Measurements from ENCODE around the gene AP4E1.
"Not testable (repeated sequence)": the region's sequence is repeated elsewhere in the genome, so short reads cannot be mapped to it uniquely, and the experiment has no call there.

The AP4E1 gene

GRCh38 chr15:50886611-50887345, 21.7 kb upstream of the AP4E1 start:
- in situ Hi-C loops (cut with MboI; ENCODE audit: low sequenced_read_pairs): loop anchor here (10.0 kb wide), 1 partner anchor 202 kb away; the partner anchor contains the start of gene TRPM7

- in situ Hi-C loops (cut with MboI; ENCODE audit: low sequenced_read_pairs): loop anchor here (10.0 kb wide), 1 partner anchor 203 kb away; the partner anchor contains the start of gene TRPM7
Measured at GRCh38 chr15:50888054-50888453, 20.4 kb upstream of the AP4E1 start.

- in situ Hi-C loops (cut with MboI; ENCODE audit: low sequenced_read_pairs): loop anchor here (10.0 kb wide), 1 partner anchor 205 kb away; the partner anchor contains the start of gene TRPM7
Measured at GRCh38 chr15:50889589-50889988, 18.9 kb upstream of the AP4E1 start.

GRCh38 chr15:50890751-50891150, 17.7 kb upstream of the AP4E1 start:
- in situ Hi-C loops (cut with MboI; ENCODE audit: low sequenced_read_pairs): no loop called here

- in situ Hi-C loops (cut with MboI; ENCODE audit: low sequenced_read_pairs): no loop called here
Measured at GRCh38 chr15:50891159-50891558, 17.3 kb upstream of the AP4E1 start.

- in situ Hi-C loops (cut with MboI; ENCODE audit: low sequenced_read_pairs): no loop called here
Measured at GRCh38 chr15:50893976-50894375, 14.5 kb upstream of the AP4E1 start.

GRCh38 chr15:50901390-50901789, 7.1 kb upstream of the AP4E1 start:
- in situ Hi-C loops (cut with MboI; ENCODE audit: low sequenced_read_pairs): not testable (repeated sequence)

GRCh38 chr15:50904211-50904610, 4.3 kb upstream of the AP4E1 start:
- in situ Hi-C loops (cut with MboI; ENCODE audit: low sequenced_read_pairs): no loop called here

- in situ Hi-C loops (cut with MboI; ENCODE audit: low sequenced_read_pairs): no loop called here
Measured at GRCh38 chr15:50905055-50905454, 3.4 kb upstream of the AP4E1 start.

GRCh38 chr15:50906954-50907600, 1.4 kb upstream of the AP4E1 start:
- in situ Hi-C loops (cut with MboI; ENCODE audit: low sequenced_read_pairs): no loop called here

- in situ Hi-C loops (cut with MboI; ENCODE audit: low sequenced_read_pairs): no loop called here
Measured at GRCh38 chr15:50907601-50908208, 778 bp upstream of the AP4E1 start.

- in situ Hi-C loops (cut with MboI; ENCODE audit: low sequenced_read_pairs): no loop called here
Measured at GRCh38 chr15:50909010-50909317, 481 bp downstream of the AP4E1 start.

GRCh38 chr15:50910426-50910795, 1.9 kb downstream of the AP4E1 start:
- in situ Hi-C loops (cut with MboI; ENCODE audit: low sequenced_read_pairs): not testable (repeated sequence)

- in situ Hi-C loops (cut with MboI; ENCODE audit: low sequenced_read_pairs): no loop called here
Measured at GRCh38 chr15:50911001-50911400, 2.5 kb downstream of the AP4E1 start.

GRCh38 chr15:50911621-50912020, 3.1 kb downstream of the AP4E1 start:
- in situ Hi-C loops (cut with MboI; ENCODE audit: low sequenced_read_pairs): no loop called here

GRCh38 chr15:50916400-50916799, 7.9 kb downstream of the AP4E1 start:
- in situ Hi-C loops (cut with MboI; ENCODE audit: low sequenced_read_pairs): no loop called here

- in situ Hi-C loops (cut with MboI; ENCODE audit: low sequenced_read_pairs): not testable (repeated sequence)
Measured at GRCh38 chr15:50919359-50919758, 10.9 kb downstream of the AP4E1 start.

- in situ Hi-C loops (cut with MboI; ENCODE audit: low sequenced_read_pairs): no loop called here
Measured at GRCh38 chr15:50925281-50925680, 16.8 kb downstream of the AP4E1 start.

GRCh38 chr15:50929062-50929461, 20.6 kb downstream of the AP4E1 start:
- in situ Hi-C loops (cut with MboI; ENCODE audit: low sequenced_read_pairs): no loop called here

GRCh38 chr15:50930792-50931191, 22.3 kb downstream of the AP4E1 start:
- in situ Hi-C loops (cut with MboI; ENCODE audit: low sequenced_read_pairs): no loop called here

- in situ Hi-C loops (cut with MboI; ENCODE audit: low sequenced_read_pairs): no loop called here
Measured at GRCh38 chr15:50933341-50933740, 24.9 kb downstream of the AP4E1 start.

GRCh38 chr15:50938525-50938924, 30.0 kb downstream of the AP4E1 start:
- in situ Hi-C loops (cut with MboI; ENCODE audit: low sequenced_read_pairs): no loop called here
